A673 (cell line): ENCODE measurements around the gene H3-3A.

Experiments used
- CTCF ChIP-seq: fragments of 300-800, 200-600 bp; sonication (generic); conservative IDR thresholded peaks from 2 replicates; pipeline ENCODE4 v1.5.1; 2017; ENCODE audit warnings: low read depth, mild to moderate bottlenecking, antibody characterized with exemption, low read length, moderate library complexity, mixed read lengths
- EZH2 ChIP-seq: fragments of 200-600 bp; sonication (generic); IDR thresholded peaks from 2 replicates; pipeline ENCODE4 v1.6.1; 2017; ENCODE audit warnings: borderline replicate concordance, low read depth, mild to moderate bottlenecking, mixed read lengths, antibody characterized with exemption, low read length; ENCODE audit not compliant: poor library complexity, severe bottlenecking

GRCh38 chr1:226117330-226117729 is 54.8 kb downstream of the H3-3A start:
- TF ChIP-seq CTCF (no peak), EZH2 (no peak)
